ENCODE results near the gene KCNQ2. TPM values are rescaled to one million over a fixed set of nuclear protein-coding genes. Genes with fewer than 3 reads are reported as not detected.

The KCNQ2 gene
- total RNA-seq, 4 donors from 2014 or later = 0.76 TPM; not detected in 3

DNA sequence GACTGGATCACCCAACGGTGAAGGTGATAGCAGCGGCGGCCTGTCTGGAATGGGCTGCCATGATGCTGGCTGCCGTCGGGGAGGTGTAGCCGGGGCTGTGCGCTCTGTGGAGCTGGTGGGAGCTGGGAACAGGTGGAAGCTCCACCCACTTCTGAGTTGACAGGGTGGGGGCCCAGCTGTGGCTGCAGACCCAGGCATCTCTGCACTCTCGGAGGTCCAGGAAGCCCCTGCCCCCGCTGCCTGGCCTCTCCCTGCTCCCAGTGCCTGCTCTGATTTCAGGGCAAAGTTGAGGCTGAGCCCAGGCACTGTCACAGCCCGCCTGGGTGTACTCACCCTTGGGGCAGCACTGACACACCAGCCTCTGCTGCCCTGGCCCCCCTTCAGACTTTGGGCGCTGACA is 93.2 kb downstream of the KCNQ2 start:
- Histone ChIP-seq H3K4me1 (no peaks in the 10 kb centered on the region), H3K27ac (no peak overlapping the region), H3K9me3 (no peaks in the 10 kb centered on the region), H3K27me3 (peaks cover 98% of the 10 kb centered on the region), H3K4me3 (no peak overlapping the region), H3K36me3 (no peaks in the 10 kb centered on the region)
- DNase-seq (ENCODE audit: low spot score in 2 of 2) = no peak
- TF ChIP-seq POLR2A (IDR thresholded peaks at IDR 0.05) = no peak
- TF ChIP-seq EP300 (IDR thresholded peaks at IDR 0.05) = no peak
- TF ChIP-seq, protein P1, sequence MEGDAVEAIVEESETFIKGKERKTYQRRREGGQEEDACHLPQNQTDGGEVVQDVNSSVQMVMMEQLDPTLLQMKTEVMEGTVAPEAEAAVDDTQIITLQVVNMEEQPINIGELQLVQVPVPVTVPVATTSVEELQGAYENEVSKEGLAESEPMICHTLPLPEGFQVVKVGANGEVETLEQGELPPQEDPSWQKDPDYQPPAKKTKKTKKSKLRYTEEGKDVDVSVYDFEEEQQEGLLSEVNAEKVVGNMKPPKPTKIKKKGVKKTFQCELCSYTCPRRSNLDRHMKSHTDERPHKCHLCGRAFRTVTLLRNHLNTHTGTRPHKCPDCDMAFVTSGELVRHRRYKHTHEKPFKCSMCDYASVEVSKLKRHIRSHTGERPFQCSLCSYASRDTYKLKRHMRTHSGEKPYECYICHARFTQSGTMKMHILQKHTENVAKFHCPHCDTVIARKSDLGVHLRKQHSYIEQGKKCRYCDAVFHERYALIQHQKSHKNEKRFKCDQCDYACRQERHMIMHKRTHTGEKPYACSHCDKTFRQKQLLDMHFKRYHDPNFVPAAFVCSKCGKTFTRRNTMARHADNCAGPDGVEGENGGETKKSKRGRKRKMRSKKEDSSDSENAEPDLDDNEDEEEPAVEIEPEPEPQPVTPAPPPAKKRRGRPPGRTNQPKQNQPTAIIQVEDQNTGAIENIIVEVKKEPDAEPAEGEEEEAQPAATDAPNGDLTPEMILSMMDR (IDR thresholded peaks at IDR 0.05) = no peak
- TF ChIP-seq POLR2AphosphoS5 (IDR thresholded peaks at IDR 0.05) = no peak
- WGBS = 70% methylated on average over 10 of the region's 11 CpGs

- peaks cover 99% of the 10 kb centered on the region for H3K27me3 ChIP-seq
- no peak overlapping the region for H3K27ac ChIP-seq
- H3K4me1 ChIP-seq = no peaks in the 10 kb centered on the region
- WGBS = 58% methylated on average over 12 of the region's 12 CpGs
- no peaks in the 10 kb centered on the region for H3K36me3 ChIP-seq
- H3K9me3 ChIP-seq = no peaks in the 10 kb centered on the region
- no peak for DNase-seq (ENCODE audit: low spot score in 2 of 2)
- TF ChIP-seq POLR2A (IDR thresholded peaks at IDR 0.05) (no peak), POLR2AphosphoS5 (IDR thresholded peaks at IDR 0.05) (no peak), EP300 (IDR thresholded peaks at IDR 0.05) (no peak)
- TF ChIP-seq, protein P1 (IDR thresholded peaks at IDR 0.05) = no peak
- no peak overlapping the region for H3K4me3 ChIP-seq
These were observed 93.8 kb downstream of the KCNQ2 start for GRCh38 chr20:63378626-63379025.

DNA sequence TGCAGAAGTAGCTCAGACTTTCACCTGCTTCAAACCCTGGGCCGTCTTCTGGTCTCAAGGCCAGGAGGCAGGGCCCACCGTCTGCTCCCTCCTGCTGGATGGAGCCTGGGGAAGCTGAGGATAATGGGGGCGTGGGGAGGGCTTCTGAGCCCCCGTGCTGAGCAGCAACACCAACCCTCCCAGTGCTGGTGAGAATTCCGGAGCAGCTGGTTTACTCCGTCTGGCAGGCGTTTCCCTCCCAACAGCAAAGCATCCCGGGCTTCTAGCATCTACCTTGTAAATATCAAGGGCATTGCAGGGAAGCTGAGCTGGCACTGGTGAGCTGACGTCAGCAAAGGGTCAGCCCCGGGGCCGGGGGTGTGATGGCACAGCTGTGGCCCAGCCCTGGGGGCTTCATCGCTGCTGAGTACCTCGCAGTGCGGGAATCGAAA is 94.5 kb downstream of the KCNQ2 start:
- no peaks in the 10 kb centered on the region for H3K4me1 ChIP-seq

DNA sequence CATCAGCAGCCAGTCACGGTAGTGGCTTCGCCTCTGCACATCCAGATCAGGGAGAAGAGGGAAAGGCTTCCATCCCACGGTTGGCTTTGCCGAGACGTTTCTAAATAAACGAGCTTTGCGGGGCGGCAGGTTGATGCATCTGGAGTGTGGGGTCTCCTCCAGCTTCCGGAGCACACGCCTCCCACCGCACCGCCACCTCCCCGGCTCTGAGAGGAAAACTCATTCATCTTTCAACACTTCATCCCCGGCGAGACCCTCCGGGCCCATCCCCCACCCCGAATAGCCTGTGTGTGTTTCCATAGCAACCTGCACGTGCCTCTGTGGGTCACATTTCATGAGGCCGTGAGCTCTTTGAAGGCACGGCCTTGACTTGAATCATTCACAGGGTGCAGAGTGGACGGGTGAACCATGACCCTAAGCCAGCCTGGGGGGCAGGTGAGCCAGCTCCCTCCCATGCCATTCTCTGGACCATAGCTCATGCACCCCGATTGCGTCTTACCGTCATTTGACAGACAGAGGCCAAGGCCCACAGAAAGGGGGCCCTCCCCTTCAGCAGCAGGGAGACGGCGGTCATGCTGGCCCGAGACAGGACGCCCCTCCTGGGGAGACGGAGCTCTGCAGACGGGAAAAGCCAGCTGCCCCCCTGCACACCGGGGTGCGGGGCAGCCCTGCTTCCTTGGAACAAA is 95.1 kb downstream of the KCNQ2 start:
- Histone ChIP-seq H3K4me3 (no peak overlapping the region), H3K27ac (no peak overlapping the region), H3K4me1 (no peaks in the 10 kb centered on the region), H3K9me3 (no peaks in the 10 kb centered on the region), H3K27me3 (peaks cover 99% of the 10 kb centered on the region), H3K36me3 (no peaks in the 10 kb centered on the region)
- TF ChIP-seq POLR2A (IDR thresholded peaks at IDR 0.05) (no peak), EP300 (IDR thresholded peaks at IDR 0.05) (no peak), POLR2AphosphoS5 (IDR thresholded peaks at IDR 0.05) (no peak)
- no peak for DNase-seq (ENCODE audit: low spot score in 2 of 2)
- WGBS = 11% methylated on average over 18 of the region's 32 CpGs

More for the DNA sequence above, 94.5 kb downstream of the KCNQ2 start:
- Histone ChIP-seq H3K27ac (no peak overlapping the region), H3K9me3 (no peaks in the 10 kb centered on the region), H3K4me3 (no peak overlapping the region), H3K36me3 (no peaks in the 10 kb centered on the region), H3K27me3 (peaks cover 99% of the 10 kb centered on the region)
- DNase-seq (ENCODE audit: low spot score in 2 of 2) = no peak
- 58% methylated on average over 7 of the region's 15 CpGs for WGBS
- no peak for TF ChIP-seq EP300 (IDR thresholded peaks at IDR 0.05)
- TF ChIP-seq POLR2A (IDR thresholded peaks at IDR 0.05) = no peak

DNA sequence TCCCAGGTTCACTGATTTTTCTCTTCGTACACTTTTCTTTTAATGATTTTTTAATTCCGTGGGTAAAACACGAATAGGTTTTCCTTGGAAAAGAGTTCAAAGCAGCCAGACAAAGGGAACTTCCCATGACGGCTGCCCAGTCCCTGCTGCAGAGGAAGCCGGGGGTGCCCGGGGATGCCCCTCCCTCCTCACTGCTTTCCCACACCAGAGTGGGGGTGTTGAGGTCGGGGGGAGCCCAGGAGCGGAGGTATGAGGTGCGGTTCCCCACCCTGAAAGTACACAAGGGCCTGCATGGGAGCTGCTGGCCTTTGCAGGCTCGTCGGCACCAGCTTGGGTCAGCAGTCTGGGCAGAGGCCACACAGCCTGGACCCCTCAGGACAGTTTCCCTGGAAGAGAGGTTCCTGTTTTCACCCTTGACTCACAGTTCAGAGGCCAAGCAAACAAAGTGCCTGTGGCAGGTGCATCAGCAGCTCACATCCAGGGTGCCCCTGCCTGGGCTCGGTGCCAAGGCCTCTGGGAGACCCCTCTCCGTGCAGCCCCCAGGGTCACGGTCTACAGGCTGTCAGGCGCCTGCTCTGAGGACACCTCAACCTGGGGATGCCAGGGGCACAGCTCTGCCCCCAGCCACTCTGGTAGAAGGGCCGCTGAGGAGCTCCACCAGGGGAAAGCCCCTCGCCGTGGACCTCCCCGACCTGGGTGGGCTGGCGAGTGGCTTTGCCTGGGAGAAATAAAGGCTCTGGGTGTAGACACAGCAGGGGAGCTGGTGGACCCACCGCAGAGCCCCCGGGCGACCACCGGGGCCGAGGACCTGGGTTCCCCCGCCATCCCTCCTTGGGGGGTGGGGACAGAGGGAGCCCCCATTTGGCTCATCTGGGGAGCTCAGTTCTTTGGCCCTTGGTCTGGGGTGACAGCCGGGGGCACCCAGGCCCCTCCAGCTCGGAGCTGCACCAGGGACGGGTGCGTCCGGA is 95.9 kb downstream of the KCNQ2 start:
- no peak for TF ChIP-seq POLR2AphosphoS5 (IDR thresholded peaks at IDR 0.05)
- no peak for TF ChIP-seq POLR2A (IDR thresholded peaks at IDR 0.05)
- TF ChIP-seq, protein P1 (IDR thresholded peaks at IDR 0.05) = no peak
- no peak for TF ChIP-seq EP300 (IDR thresholded peaks at IDR 0.05)
- no peaks in the 10 kb centered on the region for H3K9me3 ChIP-seq
- peaks cover 98% of the 10 kb centered on the region for H3K27me3 ChIP-seq
- 23% methylated on average over 11 of the region's 31 CpGs for WGBS
- no peaks in the 10 kb centered on the region for H3K4me1 ChIP-seq
- no peak overlapping the region for H3K4me3 ChIP-seq
- DNase-seq (ENCODE audit: low spot score in 2 of 2) = no peak
- H3K36me3 ChIP-seq = no peaks in the 10 kb centered on the region
- no peak overlapping the region for H3K27ac ChIP-seq

DNA sequence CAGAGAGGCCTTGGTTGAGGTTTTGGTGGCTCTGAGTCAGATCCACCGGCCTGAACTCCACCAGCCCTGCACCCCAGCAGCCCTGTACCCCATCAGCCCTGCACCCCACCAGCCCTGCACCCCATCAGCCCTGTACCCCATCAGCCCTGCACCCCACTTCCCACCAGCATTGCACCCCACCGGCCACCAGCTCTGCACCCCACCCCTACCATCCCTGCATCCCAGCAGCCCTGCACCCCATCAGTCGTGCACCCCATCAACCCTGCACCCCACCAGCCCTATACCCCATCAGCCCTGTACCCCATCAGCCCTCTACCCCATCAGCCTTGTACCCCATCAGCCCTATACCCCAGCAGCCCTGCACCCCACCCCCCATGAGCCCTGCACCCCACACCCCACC is 97.0 kb downstream of the KCNQ2 start:
- no peak for TF ChIP-seq POLR2AphosphoS5 (IDR thresholded peaks at IDR 0.05)
- no peak for TF ChIP-seq EP300 (IDR thresholded peaks at IDR 0.05)
- no peak for TF ChIP-seq POLR2A (IDR thresholded peaks at IDR 0.05)
- TF ChIP-seq, protein P1 (IDR thresholded peaks at IDR 0.05) = no peak
- Histone ChIP-seq H3K27me3 (peaks cover 98% of the 10 kb centered on the region), H3K9me3 (no peaks in the 10 kb centered on the region), H3K4me1 (no peaks in the 10 kb centered on the region), H3K36me3 (no peaks in the 10 kb centered on the region), H3K4me3 (no peak overlapping the region), H3K27ac (no peak overlapping the region)
- 90% methylated on average over 3 of the region's 3 CpGs for WGBS
- no peak for DNase-seq (ENCODE audit: low spot score in 2 of 2)
